Brain microvascular endothelial cell (primary cell): ENCODE measurements around the gene SETD4.

Experiments
- DNase-seq: peaks from one replicate; pipeline ENCODE4 v3.0.0-alpha.2; 2020
- H3K27ac ChIP-seq: fragments of 250-450 bp; sonication (Bioruptor Pico); 2 replicates; pipeline ENCODE4 v1.5.1; 2020; ENCODE audit warnings: mild to moderate bottlenecking, moderate library complexity
- H3K27me3 ChIP-seq: fragments of 250-450 bp; sonication (Bioruptor Pico); replicated peaks from 2 replicates; pipeline ENCODE4 v1.5.1; 2020; ENCODE audit warnings: mild to moderate bottlenecking
- H3K36me3 ChIP-seq: fragments of 250-450 bp; sonication (Bioruptor Pico); replicated peaks from 2 replicates; pipeline ENCODE4 v1.5.1; 2020; ENCODE audit warnings: mild to moderate bottlenecking
- H3K4me3 ChIP-seq: 2 replicates; pipeline ENCODE4 v1.5.1; 2011; ENCODE audit warnings: low read depth, mild to moderate bottlenecking, control low read depth, low read length, moderate library complexity
- CTCF ChIP-seq: IDR thresholded peaks from 2 replicates; pipeline ENCODE4 v1.5.1; 2011; ENCODE audit warnings: low read depth, mild to moderate bottlenecking, moderate library complexity, low read length, control low read depth, inconsistent platforms; ENCODE audit errors: missing control alignments
- in situ Hi-C: cut with HindIII; loops from 2 replicates; pipeline ENCODE4 v1.10.0; 2017; ENCODE audit warnings: low sequenced_read_pairs, low pct_ligation_motif_present

Gene SETD4

GRCh38 chr21:36028127-36029069 is 31.9 kb downstream of the SETD4 start:
- DNase-seq, result peak; percentile 66
- in situ Hi-C loops, result no loop called here
- Histone ChIP-seq H3K36me3 (no peaks in the 10 kb centered on the region), H3K27ac (no peak overlapping the region), H3K4me3 (no peak overlapping the region), H3K27me3 (no peaks in the 10 kb centered on the region)
- peak; percentile 97 for TF ChIP-seq CTCF

GRCh38 chr21:36027347-36027746 is 33.0 kb downstream of the SETD4 start:
- TF ChIP-seq CTCF, result no peak
- H3K4me3 ChIP-seq, result no peak overlapping the region
- H3K27me3 ChIP-seq, result no peaks in the 10 kb centered on the region
- DNase-seq, result no peak
- H3K36me3 ChIP-seq, result no peaks in the 10 kb centered on the region
- H3K27ac ChIP-seq, result no peak overlapping the region
- in situ Hi-C loops, result no loop called here

GRCh38 chr21:36024782-36025181 is 35.5 kb downstream of the SETD4 start:
- Histone ChIP-seq H3K27ac (no peak overlapping the region), H3K36me3 (no peaks in the 10 kb centered on the region), H3K4me3 (no peak overlapping the region), H3K27me3 (no peaks in the 10 kb centered on the region)
- DNase-seq, result no peak
- TF ChIP-seq CTCF, result no peak
- in situ Hi-C loops, result no loop called here

GRCh38 chr21:36023092-36023480 is 37.2 kb downstream of the SETD4 start:
- H3K27ac ChIP-seq, result no peak overlapping the region
- no peak for TF ChIP-seq CTCF
- DNase-seq, result no peak
- H3K27me3 ChIP-seq, result no peaks in the 10 kb centered on the region
- in situ Hi-C loops, result no loop called here
- H3K4me3 ChIP-seq, result no peak overlapping the region
- H3K36me3 ChIP-seq, result no peaks in the 10 kb centered on the region

- TF ChIP-seq CTCF, result no peak
- DNase-seq, result no peak
- in situ Hi-C loops, result no loop called here
- H3K27ac ChIP-seq, result no peak overlapping the region
- H3K27me3 ChIP-seq, result no peaks in the 10 kb centered on the region
- no peak overlapping the region for H3K4me3 ChIP-seq
- no peaks in the 10 kb centered on the region for H3K36me3 ChIP-seq
Observed at GRCh38 chr21:36022427-36023091, 37.8 kb downstream of the SETD4 start.
